K562 (cell line): ENCODE measurements around the gene ANKRD1. TPM values are rescaled to one million over a fixed set of nuclear protein-coding genes. Genes with fewer than 3 reads are reported as not detected.

Experiments
- CCNT2 ChIP-seq: IDR thresholded peaks from 2 replicates; pipeline ENCODE4 v1.6.1; 2011; ENCODE audit warnings: borderline replicate concordance, low read depth, mild to moderate bottlenecking, moderate library complexity, mixed read lengths, low read length; ENCODE audit not compliant: insufficient read length; ENCODE audit errors: extremely low read depth
- CEBPB ChIP-seq: fragments of 450-650 bp; IDR thresholded peaks from 2 replicates; pipeline ENCODE4 v1.6.1; 2016; ENCODE audit warnings: missing genetic modification characterization, missing compliant biosample characterization
- CREM ChIP-seq: IDR thresholded peaks from 2 replicates; pipeline ENCODE4 v1.6.1; 2014; ENCODE audit warnings: antibody characterized with exemption, low read depth
- E2F3 ChIP-seq: fragments of 250-450 bp; sonication (Bioruptor Pico); IDR thresholded peaks from 2 replicates; pipeline ENCODE4 v1.4.0; 2020; ENCODE audit warnings: mild to moderate bottlenecking
- L3MBTL2 ChIP-seq: fragments of 450-650 bp; IDR thresholded peaks from 2 replicates; pipeline ENCODE4 v1.6.1; 2016; ENCODE audit warnings: mild to moderate bottlenecking, moderate library complexity
- MTF1 ChIP-seq: fragments of 250-450 bp; sonication (Bioruptor Pico); IDR thresholded peaks from 2 replicates; pipeline ENCODE4 v1.9.0; 2021; ENCODE audit warnings: moderate library complexity, mild to moderate bottlenecking, inconsistent platforms, borderline replicate concordance
- NR1H2 ChIP-seq: sonication (generic); formaldehyde crosslinking; IDR thresholded peaks from 2 replicates; pipeline ENCODE4 v1.4.0; 2020; ENCODE audit warnings: mild to moderate bottlenecking, missing genetic modification reagents
- PHB ChIP-seq: fragments of 250-450 bp; sonication (Bioruptor Pico); IDR thresholded peaks from 2 replicates; pipeline ENCODE4 v1.5.0; 2021
- POLR2AphosphoS5 ChIP-seq: IDR thresholded peaks from 2 replicates; pipeline ENCODE4 v1.6.1; 2011; ENCODE audit warnings: mild to moderate bottlenecking, low read depth, low read length, moderate library complexity; ENCODE audit not compliant: control insufficient read depth, insufficient read depth
- SAFB ChIP-seq: fragments of 200-400 bp; formaldehyde crosslinking; IDR thresholded peaks from 2 replicates; pipeline ENCODE4 v1.6.1; 2017; ENCODE audit warnings: low read depth, low read length, borderline replicate concordance
- SRSF7 ChIP-seq: fragments of 200-400 bp; formaldehyde crosslinking; optimal IDR thresholded peaks from 2 replicates; pipeline ENCODE3; 2017; ENCODE audit warnings: mild to moderate bottlenecking, low read depth, low read length
- TEAD4 ChIP-seq, 2 experiments: sonication (generic) in 1 of 2; formaldehyde crosslinking in 1 of 2; IDR thresholded peaks; 2 replicates each; pipeline versions ENCODE4 v1.6.1 to v1.8.0; 2012 to 2022; ENCODE audit warnings: borderline replicate concordance in 1 of 2, inconsistent platforms in 1 of 2, low read length in 1 of 2, mild to moderate bottlenecking in 1 of 2, missing genetic modification reagents in 1 of 2
- U2AF1 ChIP-seq: fragments of 200-400 bp; formaldehyde crosslinking; optimal IDR thresholded peaks from 2 replicates; pipeline ENCODE3; 2017; ENCODE audit warnings: mild to moderate bottlenecking, low read depth, low read length, moderate library complexity
- ZBED1 ChIP-seq: IDR thresholded peaks from 2 replicates; pipeline ENCODE4 v1.6.1; 2014
- ZFP30 ChIP-seq: fragments of 250-450 bp; sonication (Bioruptor Pico); IDR thresholded peaks from 2 replicates; pipeline ENCODE4 v1.8.0; 2022; ENCODE audit warnings: moderate library complexity, mild to moderate bottlenecking, inconsistent platforms, borderline replicate concordance
- ZNF253 ChIP-seq: fragments of 250-450 bp; sonication (Bioruptor Pico); conservative IDR thresholded peaks from 2 replicates; pipeline ENCODE4 v1.6.1; 2021; ENCODE audit warnings: mild to moderate bottlenecking
- ZNF3 ChIP-seq: fragments of 250-450 bp; sonication (Bioruptor Pico); IDR thresholded peaks from 2 replicates; pipeline ENCODE4 v1.5.0; 2021; ENCODE audit warnings: mild to moderate bottlenecking, moderate library complexity
- polyA plus RNA-seq, 8 experiments: library from polyadenylated mRNA; depleted of rRNA in 4 of 8; stranded (reverse) in 5 of 8; unstranded in 3 of 8; fragments of >200 nt; fragmentation: Nextera tagmentation in 2 of 8; fragmentation: Illumina TruSeq in 1 of 8; extraction: Ambion mirVana in 2 of 8; extraction: Trizol in 1 of 8; gene quantifications; 2 replicates each; pipeline versions ENCODE4 v1.2.1 to v1.2.3, GENCODE V29; 2011 to 2014; ENCODE audit warnings: inconsistent platforms in 1 of 8, missing spikeins in 1 of 8
- total RNA-seq, 7 experiments: library from RNA; depleted of rRNA in 6 of 7; stranded (reverse); fragments of >200 nt in 6 of 7; fragmentation: Illumina TruSeq in 2 of 7; extraction: Trizol in 2 of 7; gene quantifications; 2 replicates each; pipeline versions ENCODE4 v1.2.1 to v1.2.3, GENCODE V29; 2011 to 2021; ENCODE audit warnings: low replicate concordance in 1 of 7
- TF ChIP-seq, protein P1 (sequence below): IDR thresholded peaks from 2 replicates; pipeline ENCODE4 v1.6.1; 2011; ENCODE audit not compliant: insufficient read length; ENCODE audit errors: extremely low read depth
- TF ChIP-seq, protein P2 (sequence below): fragments of 450-650 bp; IDR thresholded peaks from 2 replicates; pipeline ENCODE4 v1.6.1; 2014; ENCODE audit warnings: low read depth, mild to moderate bottlenecking, moderate library complexity, borderline replicate concordance
- TF ChIP-seq, protein P3 (sequence below): fragments of 450-650 bp; IDR thresholded peaks from 2 replicates; pipeline ENCODE4 v1.6.1; 2016; ENCODE audit warnings: missing biosample characterization, missing genetic modification characterization

Gene ANKRD1
- total and polyA plus RNA-seq, 9 of the 15 experiments (the other 6 are each of a cell fraction or from before 2014, with no cell fraction given) = not detected

DNA sequence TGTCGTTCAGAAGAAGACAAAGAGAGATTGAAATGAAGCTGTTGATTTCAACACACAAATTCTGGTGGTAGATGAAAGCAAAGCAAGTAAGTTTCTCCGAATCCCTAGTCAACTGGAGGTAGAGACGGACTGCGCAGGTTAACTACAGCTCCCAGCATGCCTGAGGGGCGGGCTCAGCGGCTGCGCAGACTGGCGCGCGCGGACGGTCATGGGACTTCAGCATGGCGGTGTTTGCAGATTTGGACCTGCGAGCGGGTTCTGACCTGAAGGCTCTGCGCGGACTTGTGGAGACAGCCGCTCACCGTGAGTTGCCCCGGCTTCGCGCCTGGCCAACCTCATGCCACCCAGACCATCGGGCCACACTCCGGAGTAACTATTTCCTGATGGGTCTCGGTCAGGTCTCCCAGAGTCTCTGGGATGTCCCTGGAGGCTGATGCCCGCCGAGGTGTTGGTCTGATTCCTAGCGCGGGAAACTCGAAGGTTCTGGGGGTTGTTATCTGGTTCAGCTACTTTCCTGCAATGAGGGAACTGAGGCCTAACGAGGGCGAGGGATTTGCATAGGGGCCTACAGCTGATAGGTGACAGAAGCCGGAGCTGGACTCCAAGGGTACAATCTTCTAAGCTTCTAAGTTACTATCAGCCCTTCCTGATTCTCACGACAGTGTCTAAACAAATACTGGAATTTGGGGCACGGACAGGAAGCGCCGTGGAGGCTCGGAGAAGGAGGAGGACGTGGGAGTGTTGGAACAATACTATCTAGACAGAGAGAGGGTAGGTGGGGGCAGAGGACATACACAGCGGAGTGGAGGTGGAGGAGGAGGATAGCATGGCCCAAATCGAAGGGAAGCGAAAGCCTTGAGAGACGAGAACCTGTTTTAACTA is 48.9 kb downstream of the ANKRD1 start, which contains the start of gene RPP30 (continued):
- no peak for TF ChIP-seq ZNF3 (CRISPR knock-in tag)
- TF ChIP-seq E2F3 = no peak
- peak; percentile 52; the same call in 1 of the 2 replicates for TF ChIP-seq CREM
- no peak for TF ChIP-seq U2AF1
- no peak for TF ChIP-seq ZNF253 (CRISPR knock-in tag)
- TF ChIP-seq POLR2AphosphoS5 = peak; percentile 50; the same call in 1 of the 2 replicates
- no peak for TF ChIP-seq CEBPB
- TF ChIP-seq SRSF7 = no peak
- TF ChIP-seq CCNT2 = no peak
- TF ChIP-seq, protein P1, sequence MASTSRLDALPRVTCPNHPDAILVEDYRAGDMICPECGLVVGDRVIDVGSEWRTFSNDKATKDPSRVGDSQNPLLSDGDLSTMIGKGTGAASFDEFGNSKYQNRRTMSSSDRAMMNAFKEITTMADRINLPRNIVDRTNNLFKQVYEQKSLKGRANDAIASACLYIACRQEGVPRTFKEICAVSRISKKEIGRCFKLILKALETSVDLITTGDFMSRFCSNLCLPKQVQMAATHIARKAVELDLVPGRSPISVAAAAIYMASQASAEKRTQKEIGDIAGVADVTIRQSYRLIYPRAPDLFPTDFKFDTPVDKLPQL = no peak
- TF ChIP-seq L3MBTL2 = peak; percentile 49; the same call in 1 of the 2 replicates
- no peak for TF ChIP-seq ZFP30 (CRISPR knock-in tag)
- TF ChIP-seq SAFB = no peak
- no peak for TF ChIP-seq PHB (CRISPR knock-in tag)
- TF ChIP-seq ZBED1 = no peak
- TF ChIP-seq, protein P2, sequence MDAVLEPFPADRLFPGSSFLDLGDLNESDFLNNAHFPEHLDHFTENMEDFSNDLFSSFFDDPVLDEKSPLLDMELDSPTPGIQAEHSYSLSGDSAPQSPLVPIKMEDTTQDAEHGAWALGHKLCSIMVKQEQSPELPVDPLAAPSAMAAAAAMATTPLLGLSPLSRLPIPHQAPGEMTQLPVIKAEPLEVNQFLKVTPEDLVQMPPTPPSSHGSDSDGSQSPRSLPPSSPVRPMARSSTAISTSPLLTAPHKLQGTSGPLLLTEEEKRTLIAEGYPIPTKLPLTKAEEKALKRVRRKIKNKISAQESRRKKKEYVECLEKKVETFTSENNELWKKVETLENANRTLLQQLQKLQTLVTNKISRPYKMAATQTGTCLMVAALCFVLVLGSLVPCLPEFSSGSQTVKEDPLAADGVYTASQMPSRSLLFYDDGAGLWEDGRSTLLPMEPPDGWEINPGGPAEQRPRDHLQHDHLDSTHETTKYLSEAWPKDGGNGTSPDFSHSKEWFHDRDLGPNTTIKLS = no peak; the same call in 1 of the 2 replicates
- no peak for TF ChIP-seq MTF1 (CRISPR knock-in tag)
- no peak for TF ChIP-seq NR1H2 (CRISPR knock-in tag)
- no peak for TF ChIP-seq TEAD4 (IDR thresholded peaks at IDR 0.05; ENCODE audit: low read length)
- no peak for TF ChIP-seq TEAD4 (CRISPR knock-in tag; IDR thresholded peaks at IDR 0.05; ENCODE audit: borderline replicate concordance)
- TF ChIP-seq, protein P3, sequence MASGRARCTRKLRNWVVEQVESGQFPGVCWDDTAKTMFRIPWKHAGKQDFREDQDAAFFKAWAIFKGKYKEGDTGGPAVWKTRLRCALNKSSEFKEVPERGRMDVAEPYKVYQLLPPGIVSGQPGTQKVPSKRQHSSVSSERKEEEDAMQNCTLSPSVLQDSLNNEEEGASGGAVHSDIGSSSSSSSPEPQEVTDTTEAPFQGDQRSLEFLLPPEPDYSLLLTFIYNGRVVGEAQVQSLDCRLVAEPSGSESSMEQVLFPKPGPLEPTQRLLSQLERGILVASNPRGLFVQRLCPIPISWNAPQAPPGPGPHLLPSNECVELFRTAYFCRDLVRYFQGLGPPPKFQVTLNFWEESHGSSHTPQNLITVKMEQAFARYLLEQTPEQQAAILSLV (tag) = no peak
